ENCODE results near the gene RPGRIP1L.

DNA sequence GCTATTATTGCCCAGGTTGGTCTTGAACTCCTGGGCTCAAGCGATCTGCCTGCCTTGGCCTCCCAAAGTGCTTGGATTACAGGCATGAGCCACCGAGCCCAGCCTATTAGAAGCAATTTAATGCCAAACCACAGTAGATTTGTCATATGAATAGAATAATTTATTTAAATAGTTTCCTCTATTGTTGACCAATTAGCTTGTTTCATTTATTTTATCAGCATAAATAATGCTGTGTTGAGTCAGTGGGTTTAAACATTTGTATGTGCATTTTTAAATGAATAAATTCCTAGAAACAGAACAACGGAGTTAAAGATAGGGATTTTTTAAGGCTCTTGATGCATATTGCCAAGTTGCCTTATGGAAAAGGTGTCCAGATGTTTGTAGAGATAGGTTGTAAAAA is 27.0 kb upstream of the RPGRIP1L start:
- TF ChIP-seq SIN3A (IDR thresholded peaks at IDR 0.05; ENCODE audit: low read depth) = no peak
- TF ChIP-seq, protein P1, sequence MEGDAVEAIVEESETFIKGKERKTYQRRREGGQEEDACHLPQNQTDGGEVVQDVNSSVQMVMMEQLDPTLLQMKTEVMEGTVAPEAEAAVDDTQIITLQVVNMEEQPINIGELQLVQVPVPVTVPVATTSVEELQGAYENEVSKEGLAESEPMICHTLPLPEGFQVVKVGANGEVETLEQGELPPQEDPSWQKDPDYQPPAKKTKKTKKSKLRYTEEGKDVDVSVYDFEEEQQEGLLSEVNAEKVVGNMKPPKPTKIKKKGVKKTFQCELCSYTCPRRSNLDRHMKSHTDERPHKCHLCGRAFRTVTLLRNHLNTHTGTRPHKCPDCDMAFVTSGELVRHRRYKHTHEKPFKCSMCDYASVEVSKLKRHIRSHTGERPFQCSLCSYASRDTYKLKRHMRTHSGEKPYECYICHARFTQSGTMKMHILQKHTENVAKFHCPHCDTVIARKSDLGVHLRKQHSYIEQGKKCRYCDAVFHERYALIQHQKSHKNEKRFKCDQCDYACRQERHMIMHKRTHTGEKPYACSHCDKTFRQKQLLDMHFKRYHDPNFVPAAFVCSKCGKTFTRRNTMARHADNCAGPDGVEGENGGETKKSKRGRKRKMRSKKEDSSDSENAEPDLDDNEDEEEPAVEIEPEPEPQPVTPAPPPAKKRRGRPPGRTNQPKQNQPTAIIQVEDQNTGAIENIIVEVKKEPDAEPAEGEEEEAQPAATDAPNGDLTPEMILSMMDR (IDR thresholded peaks at IDR 0.05 in 2 of 3, conservative IDR thresholded peaks at IDR 0.05 in 1 of 3; ENCODE audit: borderline replicate concordance in 1 of 3, insufficient read depth in 1 of 3, low read depth in 2 of 3, low read length in 2 of 3) = no peak
- no peak for TF ChIP-seq POLR2A (IDR thresholded peaks at IDR 0.05; ENCODE audit: borderline replicate concordance, extremely low read depth, insufficient read depth, insufficient read length)
- no peak for TF ChIP-seq SP1 (IDR thresholded peaks at IDR 0.05; ENCODE audit: low read depth)
- no peak for TF ChIP-seq POLR2AphosphoS5 (IDR thresholded peaks at IDR 0.05; ENCODE audit: low read depth, low read length)
- TF ChIP-seq ZBTB33 (IDR thresholded peaks at IDR 0.05; ENCODE audit: extremely low read depth, insufficient replicate concordance, low read length) = no peak
- TF ChIP-seq EZH2 (IDR thresholded peaks at IDR 0.05) = no peak
- TF ChIP-seq ZNF274 (IDR thresholded peaks at IDR 0.05; ENCODE audit: low read depth, low read length) = no peak

Data from HCT116 (cell line).